Stimulated activated CD4-positive, alpha-beta T cell treated with anti-CD3 and anti-CD28 coated beads, Interleukin-4, amount 100 ng/mL, for 24 hours (primary cell): Measurements from ENCODE around the gene SPDEF.

Experiments used
- DNase-seq: peaks from one replicate; pipeline ENCODE4 v3.0.0-alpha.2; 2020

SPDEF gene

GRCh38 chr6:34556031-34556471, at the start of gene SPDEF:
SPDEF (minus strand) TSS chr6:34556329; CDS start chr6:34544455, 11,874 bp downstream.
- no peak for DNase-seq

- no peak for DNase-seq
Observed at GRCh38 chr6:34603707-34604106, 47.6 kb upstream of the SPDEF start.

- no peak for DNase-seq
Observed at GRCh38 chr6:34602318-34603111, 46.4 kb upstream of the SPDEF start.

- DNase-seq, result no peak
Observed at GRCh38 chr6:34601706-34602105, 45.6 kb upstream of the SPDEF start.

GRCh38 chr6:34600796-34601195, 44.7 kb upstream of the SPDEF start:
- no peak for DNase-seq

- DNase-seq, result no peak
Observed at GRCh38 chr6:34600101-34600500, 44.0 kb upstream of the SPDEF start.

GRCh38 chr6:34598712-34599111, 42.6 kb upstream of the SPDEF start:
- DNase-seq, result no peak

- DNase-seq, result no peak
Observed at GRCh38 chr6:34597605-34598353, 41.6 kb upstream of the SPDEF start.

- DNase-seq, result no peak
Observed at GRCh38 chr6:34596798-34597197, 40.7 kb upstream of the SPDEF start.

GRCh38 chr6:34595332-34596184, 39.4 kb upstream of the SPDEF start:
- no peak for DNase-seq

GRCh38 chr6:34593701-34594100, 37.6 kb upstream of the SPDEF start:
- no peak for DNase-seq

- no peak for DNase-seq
Observed at GRCh38 chr6:34592208-34592952, 36.3 kb upstream of the SPDEF start.

GRCh38 chr6:34589691-34590090, 33.6 kb upstream of the SPDEF start:
- no peak for DNase-seq

- DNase-seq, result no peak
Observed at GRCh38 chr6:34589140-34589539, 33.0 kb upstream of the SPDEF start.

GRCh38 chr6:34587851-34588250, 31.7 kb upstream of the SPDEF start:
- no peak for DNase-seq

GRCh38 chr6:34587325-34587724, 31.2 kb upstream of the SPDEF start:
- no peak for DNase-seq

- no peak for DNase-seq
Observed at GRCh38 chr6:34586327-34587040, 30.4 kb upstream of the SPDEF start.

GRCh38 chr6:34585512-34586061, 29.5 kb upstream of the SPDEF start:
- no peak for DNase-seq

- no peak for DNase-seq
Observed at GRCh38 chr6:34585108-34585507, 29.0 kb upstream of the SPDEF start.

- DNase-seq, result no peak
Observed at GRCh38 chr6:34584694-34585093, 28.6 kb upstream of the SPDEF start.

- DNase-seq, result no peak
Observed at GRCh38 chr6:34583861-34584604, 27.9 kb upstream of the SPDEF start.
